ENCODE data around the gene ULK1.
A peak's percentile ranks its signal among the peaks of the same experiment; 100 is the strongest.
"Not testable (repeated sequence)": the region's sequence is repeated elsewhere in the genome, so short reads cannot be mapped to it uniquely, and the experiment has no call there.

The ULK1 gene

DNA sequence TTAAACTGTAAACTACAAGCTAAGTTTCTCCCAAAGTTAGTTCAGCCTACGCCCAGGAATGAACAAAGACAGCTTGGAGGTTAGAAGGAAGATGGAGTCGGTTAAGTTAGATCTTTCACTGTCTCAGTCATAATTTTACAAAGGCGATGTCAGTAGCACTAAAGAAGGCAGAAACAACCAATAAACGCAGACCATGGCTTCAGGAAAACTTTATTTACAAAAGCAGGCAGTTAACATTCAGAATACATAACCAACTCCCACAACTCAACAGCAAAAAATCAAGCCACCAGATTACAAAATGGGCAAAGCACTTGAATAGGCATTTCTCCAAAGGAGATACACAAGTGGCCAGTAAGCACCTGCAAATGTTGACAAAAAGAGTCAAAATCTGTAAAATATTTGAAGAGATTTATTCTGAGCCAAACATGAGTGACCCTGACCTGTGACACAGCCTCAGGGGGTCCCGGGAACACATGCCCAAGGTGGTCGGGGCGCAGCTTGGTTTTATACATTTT, 8.8 kb upstream of the ULK1 start:
- DNase-seq (ENCODE audit: low read depth in 2 of 2) = no peak

DNA sequence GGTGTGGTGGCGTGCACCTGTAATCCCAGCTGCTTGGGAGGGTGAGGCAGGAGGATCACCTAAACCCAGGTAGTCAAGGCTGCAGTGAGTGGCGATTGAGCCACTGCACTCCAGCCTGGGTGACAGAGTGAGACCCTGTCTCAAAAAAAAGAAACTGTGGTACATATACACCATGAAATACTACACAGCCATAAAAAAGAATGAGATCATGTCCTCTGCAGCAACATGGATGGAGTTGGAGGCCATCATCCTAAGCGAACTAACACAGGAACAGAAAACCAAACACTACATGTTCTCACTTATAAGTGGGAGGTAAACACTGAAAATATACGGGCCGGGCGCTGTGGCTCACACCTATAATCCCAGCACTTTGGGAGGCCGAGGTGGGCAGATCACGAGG, 2.7 kb upstream of the ULK1 start:
- not testable (repeated sequence) for DNase-seq (ENCODE audit: low read depth in 2 of 2)

DNA sequence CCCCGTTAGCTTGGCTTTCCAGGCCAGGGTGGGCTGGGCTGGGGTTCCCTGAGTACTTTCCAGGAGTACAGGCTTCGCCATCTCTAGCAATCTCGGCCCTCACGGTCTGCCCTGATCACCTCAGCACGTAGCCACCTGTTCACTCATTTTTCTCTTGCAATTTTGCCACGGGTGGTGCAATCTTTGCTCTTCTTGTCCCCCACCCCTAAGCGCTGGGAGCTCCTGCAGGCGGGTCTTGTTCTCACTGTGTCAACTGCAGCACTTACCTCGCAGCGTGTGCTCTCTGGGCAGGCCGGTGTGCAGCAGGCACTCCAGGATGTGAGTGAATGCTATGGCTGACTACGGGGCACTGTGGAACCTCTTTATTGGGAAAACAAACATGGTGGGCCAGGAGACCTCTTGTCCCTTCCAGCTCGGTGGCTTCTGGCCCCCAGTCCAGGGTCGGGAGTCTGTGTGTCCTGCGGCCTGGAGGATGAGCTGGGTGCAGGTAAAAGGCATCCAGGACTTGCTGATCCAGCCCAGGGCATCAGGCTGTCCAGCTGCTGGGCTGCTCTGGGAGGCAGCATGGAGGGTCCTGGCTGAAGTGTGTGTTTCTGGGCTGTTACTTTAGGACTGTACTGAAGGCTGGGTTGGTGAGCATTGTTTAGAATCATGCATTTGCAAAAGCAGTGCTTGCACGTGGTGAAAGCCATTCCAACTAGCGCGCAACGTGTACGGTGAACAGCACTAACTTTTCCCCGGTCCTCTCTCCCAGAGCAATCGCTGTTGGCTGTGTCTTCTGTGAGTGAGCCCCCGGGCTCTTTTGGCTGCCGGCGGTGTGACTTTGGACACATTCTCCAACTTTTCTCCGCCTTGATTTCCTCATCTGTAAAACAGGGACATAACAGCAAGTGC, 1.5 kb upstream of the ULK1 start:
- no peak for DNase-seq (ENCODE audit: low read depth in 2 of 2)

DNA sequence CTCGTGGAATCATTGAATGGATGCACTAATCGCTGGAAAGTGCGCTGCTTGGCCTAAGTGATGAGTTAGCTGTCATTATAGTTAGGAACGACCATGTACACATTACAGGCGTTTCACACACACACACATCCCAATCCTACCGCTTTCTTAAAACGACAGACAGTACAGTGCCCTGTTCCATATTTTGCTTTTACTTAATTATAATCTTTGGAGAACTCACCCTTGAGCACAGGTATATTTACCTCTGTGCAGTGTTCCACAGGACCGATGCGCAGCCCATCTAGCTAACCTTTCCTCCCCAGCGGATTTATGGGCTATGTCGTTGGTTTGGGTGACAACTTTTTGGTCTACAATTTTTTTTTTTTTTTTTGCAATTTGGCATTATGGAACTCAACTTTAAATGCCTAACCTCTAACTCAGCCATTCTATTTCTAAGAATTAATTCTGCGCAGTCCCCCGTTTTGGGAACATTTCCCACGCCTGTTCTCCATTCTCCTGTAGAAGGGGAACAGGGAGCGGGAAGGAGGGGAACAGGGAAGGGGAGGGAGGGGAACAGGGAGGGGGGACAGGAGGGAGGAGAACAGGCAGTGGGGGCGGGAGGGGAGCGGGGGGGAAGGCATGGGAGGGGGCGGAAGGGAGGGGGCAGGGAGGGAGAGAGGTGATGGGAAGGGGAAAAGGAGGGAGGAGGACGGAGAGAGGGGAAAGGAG, 663 bp upstream of the ULK1 start:
- no peak for DNase-seq (ENCODE audit: low read depth in 2 of 2)

DNA sequence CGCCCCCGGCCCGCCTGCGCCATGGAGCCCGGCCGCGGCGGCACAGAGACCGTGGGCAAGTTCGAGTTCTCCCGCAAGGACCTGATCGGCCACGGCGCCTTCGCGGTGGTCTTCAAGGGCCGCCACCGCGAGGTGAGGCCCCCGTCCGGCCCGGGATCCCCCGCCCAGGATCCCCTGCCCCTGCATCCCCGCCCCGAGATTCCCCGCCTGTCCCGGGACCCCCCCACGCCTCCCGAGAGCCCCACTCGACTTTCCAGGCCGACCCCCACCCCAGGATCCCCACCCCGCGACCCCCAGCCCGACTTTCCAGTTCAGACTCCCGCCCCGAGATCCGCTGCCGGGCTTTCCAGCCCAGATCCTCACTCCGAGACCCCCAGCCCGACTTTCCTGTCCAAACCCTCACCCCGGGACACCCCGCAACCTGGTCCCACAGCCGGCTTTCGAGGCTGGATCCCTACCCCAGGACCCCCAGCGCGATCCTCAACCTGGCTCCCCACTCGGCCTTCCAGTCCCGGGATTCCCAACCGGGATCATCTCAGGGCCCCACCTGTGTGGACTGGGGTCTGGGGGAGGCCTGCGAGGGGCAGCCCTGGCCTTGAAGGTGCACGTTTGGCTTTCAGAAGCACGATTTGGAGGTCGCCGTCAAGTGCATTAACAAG, 688 bp downstream of the ULK1 start:
- DNase-seq (ENCODE audit: low read depth in 2 of 2) = no peak

DNA sequence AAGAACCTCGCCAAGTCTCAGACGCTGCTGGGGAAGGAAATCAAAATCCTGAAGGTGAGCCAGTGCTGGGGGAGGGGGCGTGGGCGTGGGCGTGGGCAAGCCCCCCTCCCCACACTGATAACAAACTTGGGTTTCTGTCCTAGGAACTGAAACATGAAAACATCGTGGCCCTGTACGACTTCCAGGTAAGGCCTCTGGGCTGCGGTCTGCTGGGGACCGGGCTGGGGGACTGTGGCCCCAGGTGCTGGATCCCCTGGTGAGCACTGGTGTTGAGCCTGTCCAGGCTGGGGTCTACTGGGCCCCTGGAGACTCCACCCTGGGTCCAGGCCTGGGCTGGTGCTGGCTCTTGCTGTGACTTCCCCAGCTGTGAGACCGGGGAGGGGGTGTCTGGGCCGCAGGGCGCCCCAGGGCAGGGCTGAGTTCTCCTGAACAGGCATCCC, 1.2 kb downstream of the ULK1 start:
- no peak for DNase-seq (ENCODE audit: low read depth in 2 of 2)

DNA sequence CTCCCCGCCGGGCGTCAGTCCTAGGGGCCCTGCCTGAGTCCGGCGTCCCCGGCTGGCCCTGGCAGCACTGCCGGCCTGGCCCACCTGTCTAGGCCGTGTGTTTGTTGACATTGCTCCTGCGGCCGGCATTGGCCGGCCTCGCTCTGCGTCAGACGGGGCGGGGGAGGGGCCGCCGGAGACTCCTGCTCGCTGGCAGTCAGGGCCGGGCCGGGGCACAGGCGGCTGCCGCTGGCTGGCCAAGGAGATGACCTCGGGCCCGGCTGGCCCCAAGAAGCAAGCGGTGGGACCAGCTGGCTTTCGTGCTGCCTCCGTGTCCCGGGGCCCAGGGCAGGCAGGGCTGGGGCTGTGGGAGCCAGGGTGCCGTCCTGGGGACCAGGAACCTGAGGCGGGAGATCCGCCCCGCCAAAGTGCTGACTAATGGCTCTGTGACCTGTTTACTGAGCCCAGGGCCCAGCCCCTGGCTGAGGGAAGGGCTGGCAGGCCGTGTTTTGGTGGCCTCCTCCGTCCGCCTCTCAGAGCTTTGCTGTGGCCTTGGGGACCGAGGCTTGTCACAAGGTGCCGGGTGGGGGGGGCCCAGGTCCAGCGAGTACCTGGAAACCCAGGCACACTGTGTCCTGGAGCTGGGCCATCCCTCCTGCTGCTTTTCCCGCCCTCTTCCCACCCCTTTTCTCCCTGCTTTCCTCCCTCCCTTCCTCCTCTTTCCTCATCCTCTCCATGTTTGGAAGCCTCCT, 1.8 kb downstream of the ULK1 start:
- peak; percentile 25 to 44 for DNase-seq (ENCODE audit: low read depth in 2 of 2)

DNA sequence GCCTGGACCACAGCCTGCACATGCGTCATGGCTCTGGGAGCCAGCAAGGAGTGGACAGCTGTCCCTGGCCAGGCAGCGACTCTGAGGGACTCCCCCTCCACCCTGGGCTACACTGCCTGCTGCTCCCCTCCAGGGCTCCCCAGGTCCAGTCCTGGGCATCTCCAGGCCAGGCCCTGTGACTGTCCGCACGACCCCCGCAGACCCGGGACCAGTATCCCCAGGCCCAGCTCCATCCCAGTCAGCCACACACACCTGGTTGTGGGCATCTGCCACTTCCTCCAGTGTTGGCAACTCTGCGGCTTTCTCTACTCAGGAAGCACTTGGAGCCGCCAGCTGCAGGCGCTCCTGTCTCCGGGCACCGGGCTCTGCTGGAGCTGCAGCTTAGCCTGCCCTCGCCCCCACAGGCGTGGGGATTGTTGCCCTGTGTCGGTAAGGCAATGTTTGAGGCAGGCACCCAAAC, 2.4 kb downstream of the ULK1 start:
- DNase-seq (ENCODE audit: low read depth in 2 of 2) = no peak

DNA sequence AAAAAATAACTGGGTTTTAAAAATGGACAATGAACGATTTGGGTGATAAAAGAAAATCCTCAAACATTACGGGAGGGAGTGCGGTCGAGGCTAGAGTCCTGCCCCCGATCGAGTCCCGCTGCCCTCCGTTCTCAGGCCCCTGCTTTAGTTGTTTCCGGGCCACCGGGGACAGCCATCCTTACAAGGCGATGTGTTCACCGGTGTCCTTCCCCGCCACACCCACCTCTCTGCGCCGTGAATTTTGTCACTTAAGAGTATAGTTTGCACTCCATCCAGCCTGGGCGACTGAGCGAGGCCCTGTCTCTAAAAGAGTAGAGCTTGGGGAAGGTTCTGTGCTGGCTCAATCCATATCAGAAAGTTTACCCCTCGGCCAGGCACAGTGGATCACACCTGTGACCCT, 2.9 kb downstream of the ULK1 start:
- no peak for DNase-seq (ENCODE audit: low read depth in 2 of 2)

DNA sequence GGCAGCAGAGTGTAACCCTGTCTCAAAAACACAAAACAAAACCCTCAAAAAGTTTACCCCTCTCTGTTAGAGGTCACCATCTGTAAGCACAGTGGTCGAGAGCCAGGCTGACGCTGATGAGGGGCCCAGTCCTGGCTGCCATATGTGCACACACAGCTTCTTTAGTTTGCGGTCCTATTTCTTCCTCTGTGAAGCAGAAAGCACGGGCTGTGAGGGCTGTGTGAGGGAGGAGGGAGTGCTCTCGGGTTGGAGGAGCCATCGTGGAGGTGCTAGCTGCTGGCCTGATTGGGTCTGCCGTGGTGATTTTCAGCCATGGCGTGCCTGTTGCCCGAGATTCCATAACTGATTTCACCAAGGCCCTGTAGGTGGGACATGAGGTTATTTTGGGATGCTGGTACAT, 3.5 kb downstream of the ULK1 start:
- no peak for DNase-seq (ENCODE audit: low read depth in 2 of 2)

DNA sequence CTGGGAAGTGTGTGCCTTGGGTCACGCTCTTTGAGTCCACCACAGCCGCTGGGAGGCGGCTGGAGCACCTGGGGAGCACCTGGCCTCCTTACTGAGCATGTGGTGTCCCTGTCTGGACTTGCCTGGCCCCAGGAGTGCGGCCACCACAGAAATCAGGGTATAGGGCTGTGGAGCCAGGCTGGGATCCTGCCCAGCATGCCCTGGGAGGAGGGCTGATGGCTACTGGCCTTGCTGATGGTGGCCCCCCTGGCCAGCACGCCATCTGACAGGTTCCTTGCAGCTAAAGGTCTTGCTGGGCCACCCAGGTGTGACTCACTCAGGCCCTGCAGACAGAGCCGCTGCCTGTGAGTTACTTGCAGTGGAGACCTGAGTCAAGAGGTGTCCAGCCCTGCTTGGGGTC, 6.0 kb downstream of the ULK1 start:
- no peak for DNase-seq (ENCODE audit: low read depth in 2 of 2)

DNA sequence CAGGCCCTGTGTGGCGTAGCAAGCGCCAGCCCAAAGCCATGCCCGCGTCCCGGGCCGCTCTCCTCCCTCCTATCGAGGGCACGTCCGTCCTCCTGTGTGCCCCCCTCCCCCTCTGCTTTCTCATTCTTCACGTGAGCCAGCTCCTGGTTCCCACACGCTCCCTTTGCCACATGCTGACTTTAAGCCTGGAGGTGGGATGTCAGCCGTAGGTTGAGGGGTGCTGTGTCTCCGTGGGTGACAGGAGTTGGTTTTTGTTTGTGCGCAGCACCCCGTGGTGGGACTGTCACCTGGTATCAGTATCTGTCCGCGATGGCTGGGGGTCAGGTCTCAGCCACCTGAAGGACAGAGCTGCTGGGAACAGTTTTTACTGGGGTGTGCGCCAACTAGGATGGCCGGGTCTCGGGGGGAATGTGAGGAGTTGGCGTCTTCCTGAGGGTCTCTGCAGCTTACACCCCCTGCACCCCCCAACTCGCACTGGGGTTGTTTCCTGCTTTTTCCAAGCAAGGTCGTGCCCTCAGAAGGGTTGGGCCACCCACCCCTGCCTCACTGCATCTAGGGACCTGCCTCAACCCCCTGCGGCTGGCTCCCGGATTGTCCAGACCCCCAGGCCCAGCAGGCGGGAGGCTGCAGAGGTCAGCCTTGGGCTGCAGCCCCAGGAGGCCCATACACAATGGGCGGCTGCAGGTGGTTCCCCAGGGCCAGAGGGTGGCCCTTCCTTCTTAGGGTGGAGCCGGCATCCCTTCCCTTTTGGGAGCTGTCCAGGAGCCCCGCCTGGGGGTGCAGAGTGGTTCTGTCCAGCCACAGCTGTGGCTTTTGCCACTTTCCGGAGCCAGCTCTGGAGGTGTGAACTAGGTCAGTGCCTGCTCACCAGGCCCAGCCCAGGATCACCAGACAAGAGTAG, 7.3 kb downstream of the ULK1 start:
- no peak for DNase-seq (ENCODE audit: low read depth in 2 of 2)

DNA sequence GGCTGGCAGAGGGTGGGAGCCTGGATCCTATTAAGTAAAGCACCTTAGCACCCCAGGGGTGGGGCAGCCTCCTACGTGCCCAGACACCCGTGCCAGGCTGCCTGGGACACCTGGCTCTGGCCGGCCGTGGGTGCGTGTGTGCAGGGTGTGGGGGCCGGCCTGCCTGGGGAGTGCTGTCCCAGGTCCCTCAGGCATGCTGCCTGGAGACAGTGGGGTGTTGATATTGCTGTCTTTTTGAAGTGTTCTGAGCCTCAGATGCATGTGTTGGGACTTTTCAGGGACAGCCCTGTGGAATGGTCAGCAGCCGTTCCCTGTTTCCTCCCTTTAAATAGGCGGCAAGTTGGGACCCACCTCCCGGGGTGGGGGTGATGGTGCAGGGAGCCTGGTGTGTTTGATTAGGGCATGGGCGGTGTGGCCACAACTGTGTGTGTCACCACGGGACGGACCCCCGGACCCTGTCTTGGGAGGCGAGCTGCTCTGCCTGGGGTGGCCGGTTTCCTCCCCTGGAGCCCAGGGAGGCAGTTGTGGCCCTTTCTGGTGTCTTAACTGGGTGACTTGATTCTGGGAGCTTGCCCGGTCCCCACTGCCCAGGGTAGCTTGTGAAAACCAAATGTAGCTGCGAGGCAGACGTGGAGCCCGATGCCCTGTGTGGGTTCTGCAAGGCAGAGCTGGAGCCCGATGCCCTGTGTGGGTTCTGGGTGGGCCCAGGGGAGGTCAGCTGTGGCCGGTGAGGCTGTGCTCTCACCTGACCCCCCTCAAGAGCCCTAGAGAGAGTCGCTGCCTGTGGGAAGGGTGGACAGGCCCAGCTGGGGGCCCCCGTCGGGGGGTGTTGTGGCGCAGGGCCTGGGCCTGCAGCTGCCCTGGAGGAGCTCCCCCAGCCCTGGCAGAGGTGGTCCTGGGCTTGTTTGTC, 8.2 kb downstream of the ULK1 start:
- no peak for DNase-seq (ENCODE audit: low read depth in 2 of 2)

DNA sequence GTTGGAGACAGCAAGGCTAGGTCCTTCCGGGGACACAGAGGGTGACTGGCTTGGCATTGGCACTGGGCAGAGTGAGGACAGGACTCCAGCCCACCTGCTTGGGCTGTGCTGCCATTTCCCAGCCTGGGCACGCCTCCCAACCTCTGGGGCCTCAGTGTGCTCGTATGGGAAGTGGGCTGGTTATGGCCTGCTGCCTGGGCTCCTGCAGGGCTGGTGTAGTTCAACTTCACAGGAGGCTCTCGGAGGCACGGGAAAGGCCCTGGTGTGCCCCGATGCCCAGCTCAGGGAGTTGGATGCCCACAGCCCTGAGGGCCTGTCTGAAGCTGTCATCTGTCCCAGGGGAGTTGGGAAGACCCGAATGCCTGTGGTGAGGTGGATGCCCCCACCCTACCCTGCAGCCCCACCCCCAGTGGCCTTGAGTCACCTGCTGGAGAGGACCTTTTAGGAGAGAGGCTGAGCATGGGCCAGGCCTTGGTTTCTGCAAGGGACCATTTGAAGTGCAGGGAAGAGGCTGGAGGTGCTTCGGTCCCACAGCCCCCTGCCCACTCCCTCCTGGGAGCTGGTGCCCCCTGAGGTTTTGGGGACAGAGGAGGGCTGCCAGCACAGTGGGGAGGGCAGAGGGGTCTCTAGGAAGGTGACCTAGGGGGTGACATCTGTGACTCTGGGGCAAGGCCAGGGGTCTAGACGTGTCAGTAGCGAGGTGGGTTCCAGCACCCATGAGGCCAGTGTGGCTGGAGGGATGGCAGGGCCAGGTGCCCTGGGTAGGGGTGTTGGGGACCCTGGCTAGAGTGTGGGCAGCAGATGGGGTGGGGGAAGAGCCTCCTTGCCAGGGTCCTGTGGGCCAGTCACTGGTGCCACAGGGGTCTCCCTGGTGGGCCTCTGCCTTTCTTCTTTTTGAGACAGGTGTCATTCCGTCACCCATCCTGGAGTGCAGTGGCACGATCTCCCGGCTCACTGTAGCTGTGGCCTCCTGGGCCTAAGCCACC, 9.1 kb downstream of the ULK1 start:
- DNase-seq (ENCODE audit: low read depth in 2 of 2) = no peak

DNA sequence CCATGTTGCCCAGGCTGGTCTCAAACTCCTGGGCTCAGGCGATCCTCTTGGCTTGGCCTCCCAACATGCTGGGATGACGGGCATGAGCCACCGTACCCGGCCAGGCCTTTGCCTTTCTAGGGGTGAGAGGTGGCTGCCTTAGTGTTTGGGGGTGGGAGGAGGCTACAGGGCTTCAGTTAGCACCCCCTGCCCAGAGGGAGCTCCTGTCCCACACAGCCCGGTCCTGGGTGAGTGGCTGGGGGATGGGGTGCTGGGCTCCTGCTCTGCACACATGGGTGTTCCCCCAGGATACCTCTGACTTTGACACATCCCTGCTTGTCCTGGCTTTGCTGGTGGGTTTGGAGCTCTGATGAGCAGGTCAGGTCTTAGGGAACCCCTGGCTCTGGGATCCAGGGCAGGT, 9.9 kb downstream of the ULK1 start:
- DNase-seq (ENCODE audit: low read depth in 2 of 2) = no peak

DNA sequence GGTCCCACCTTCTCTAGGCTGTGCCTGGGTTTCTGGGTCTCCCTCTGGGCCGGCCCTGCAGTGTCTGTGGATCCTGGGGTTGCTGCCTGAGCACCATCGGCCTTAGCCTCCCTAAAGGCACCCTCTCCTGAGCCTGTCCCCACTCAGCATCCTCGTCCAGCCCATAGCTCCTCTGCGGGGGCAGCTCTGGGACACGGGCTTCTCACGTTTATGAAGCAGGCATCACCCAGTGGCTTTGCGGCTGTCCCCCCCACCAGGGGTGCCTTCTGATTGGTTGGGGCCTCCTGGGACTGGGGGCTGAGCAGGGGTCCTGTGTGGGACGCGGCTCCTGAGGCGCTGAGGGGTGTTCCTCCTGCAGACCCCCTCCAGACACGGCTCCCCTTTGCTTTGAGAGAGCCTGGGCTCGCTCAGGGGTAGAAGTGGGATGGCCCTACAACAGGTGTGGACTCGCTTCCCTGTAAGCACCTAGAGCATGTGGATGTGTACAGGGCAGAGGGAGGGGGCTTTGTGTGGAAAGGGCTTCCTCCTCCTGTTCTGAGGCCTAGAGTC, 10.7 kb downstream of the ULK1 start:
- no peak for DNase-seq (ENCODE audit: low read depth in 2 of 2)

DNA sequence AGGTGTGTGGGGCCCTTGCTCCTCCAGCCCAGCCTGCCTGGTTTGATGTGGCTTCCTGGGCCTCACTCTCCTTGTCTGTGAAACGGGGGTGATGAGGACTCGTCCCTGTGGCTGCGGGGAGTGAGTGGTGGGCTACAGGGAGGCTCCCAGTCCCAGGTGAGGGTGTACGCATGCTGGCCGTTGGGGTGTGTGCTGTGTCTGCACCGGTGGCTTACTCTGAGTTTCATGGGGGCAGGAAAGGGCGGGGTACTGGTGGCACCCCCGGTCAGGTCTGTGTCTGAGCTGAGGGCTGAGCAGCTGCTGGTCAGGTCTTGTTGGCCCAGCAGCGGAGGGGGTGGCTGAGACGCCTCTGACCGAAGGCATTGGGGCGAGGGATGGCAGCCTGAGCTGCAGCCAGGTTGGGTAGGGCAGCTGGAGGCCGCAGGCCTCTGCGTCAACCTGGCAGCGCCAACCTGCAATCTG, 11.2 kb downstream of the ULK1 start:
- DNase-seq (ENCODE audit: low read depth in 2 of 2) = no peak

All from stimulated activated CD8-positive, alpha-beta memory T cell treated with anti-CD3 and anti-CD28 coated beads, Interleukin-15, amount 100 ng/mL, for 4 hours (primary cell).